NCI-H2029 treated with DMSO at 0.1 percent for 48 hours (cell line): ENCODE data around the gene MED26.

Experiments
- DNase-seq: peaks from one replicate; lab custom pipeline; 2025; lab: John Stamatoyannopoulos, UW

The MED26 gene

GRCh38 chr19:16612636-16613035, 15.4 kb downstream of the MED26 start:
- no peak for DNase-seq

GRCh38 chr19:16611121-16611520, 16.9 kb downstream of the MED26 start:
- DNase-seq, result peak; percentile 67

GRCh38 chr19:16609511-16610200, 18.3 kb downstream of the MED26 start:
- no peak for DNase-seq

GRCh38 chr19:16608290-16608739, 19.7 kb downstream of the MED26 start:
- DNase-seq, result no peak

- no peak for DNase-seq
Measured at GRCh38 chr19:16607819-16608218, 20.2 kb downstream of the MED26 start.

GRCh38 chr19:16605553-16605994, 22.4 kb downstream of the MED26 start:
- DNase-seq, result peak; percentile 49

GRCh38 chr19:16605115-16605514, 22.9 kb downstream of the MED26 start:
- DNase-seq, result no peak

- no peak for DNase-seq
Measured at GRCh38 chr19:16604615-16605014, 23.4 kb downstream of the MED26 start.

- DNase-seq, result no peak
Measured at GRCh38 chr19:16603090-16603489, 24.9 kb downstream of the MED26 start.

GRCh38 chr19:16601378-16602052, 26.5 kb downstream of the MED26 start:
- DNase-seq, result no peak

- DNase-seq, result no peak
Measured at GRCh38 chr19:16600824-16601223, 27.2 kb downstream of the MED26 start.

- DNase-seq, result no peak
Measured at GRCh38 chr19:16599655-16600346, 28.2 kb downstream of the MED26 start.

GRCh38 chr19:16598848-16599247, 29.2 kb downstream of the MED26 start:
- no peak for DNase-seq

- DNase-seq, result no peak
Measured at GRCh38 chr19:16596399-16596798, 31.6 kb downstream of the MED26 start.

GRCh38 chr19:16595097-16595496, 32.9 kb downstream of the MED26 start:
- no peak for DNase-seq

GRCh38 chr19:16594681-16595091, 33.3 kb downstream of the MED26 start:
- DNase-seq, result no peak

GRCh38 chr19:16594131-16594586, 33.8 kb downstream of the MED26 start:
- no peak for DNase-seq

GRCh38 chr19:16593181-16593580, 34.8 kb downstream of the MED26 start:
- no peak for DNase-seq

- DNase-seq, result no peak
Measured at GRCh38 chr19:16591803-16592556, 36.0 kb downstream of the MED26 start.

GRCh38 chr19:16590876-16591802, 36.9 kb downstream of the MED26 start:
- DNase-seq, result no peak

GRCh38 chr19:16589917-16590316, 38.1 kb downstream of the MED26 start:
- no peak for DNase-seq
